Lower leg skin (tissue), 4 donors: ENCODE data around the gene KLC4. TPM values are rescaled to one million over a fixed set of nuclear protein-coding genes. Genes with fewer than 3 reads are reported as not detected.

Experiments used
- DNase-seq, 2 donors: peaks; one replicate each; pipeline ENCODE4 v3.0.0-alpha.2; 2019; ENCODE audit warnings: low spot score in 2 of 2
- H3K4me3 ChIP-seq: fragments of 200-600 bp; sonication (generic); 2 replicates; pipeline ENCODE4 v1.5.1; 2017; ENCODE audit warnings: mild to moderate bottlenecking, low read depth; ENCODE audit not compliant: poor library complexity, severe bottlenecking
- CTCF ChIP-seq, 3 donors: fragments of 450-650 bp; IDR thresholded peaks; one replicate each; pipeline ENCODE4 v1.5.1; 2016; ENCODE audit warnings: antibody characterized with exemption in 3 of 3, mild to moderate bottlenecking in 3 of 3, moderate library complexity in 2 of 3
- POLR2A ChIP-seq, 2 donors: fragments of 450-650 bp; IDR thresholded peaks; one replicate each; pipeline ENCODE4 v1.6.1; 2016 to 2017; ENCODE audit warnings: antibody characterized with exemption in 2 of 2, mild to moderate bottlenecking in 1 of 2, moderate library complexity in 1 of 2
- WGBS, 2 donors: methylation state at CpG; one replicate each; pipeline ENCODE4 v1.1.5; 2018; 5-methylcytosine and 5-hydroxymethylcytosine counted together
- intact Hi-C: fragments of 100-400 bp; cut with DNase I; formaldehyde crosslinking; loops from one replicate; pipeline ENCODE4 v1.15.0; 2023; ENCODE audit warnings: low total_unique reads
- total RNA-seq, 4 donors: library from RNA; depleted of rRNA; stranded (reverse); fragments of >200 nt; gene quantifications; one replicate each; pipeline ENCODE4 v1.1.0, GENCODE V29; 2016

The KLC4 gene
- total RNA-seq, 4 donors from 2014 or later: 18.0 to 25.7 (median 21.3) TPM

- 51 to 59% methylated on average over 5 of the region's 5 CpGs for WGBS, 2 donors
- no peak for DNase-seq
- TF ChIP-seq POLR2A (IDR thresholded peaks at IDR 0.05) (no peak), CTCF (IDR thresholded peaks at IDR 0.05) (no peak)
- intact Hi-C loops: no loop called here
- H3K4me3 ChIP-seq: no peak overlapping the region
Measured at GRCh38 chr6:43020847-43021246, 38.6 kb upstream of the KLC4 start.

DNA sequence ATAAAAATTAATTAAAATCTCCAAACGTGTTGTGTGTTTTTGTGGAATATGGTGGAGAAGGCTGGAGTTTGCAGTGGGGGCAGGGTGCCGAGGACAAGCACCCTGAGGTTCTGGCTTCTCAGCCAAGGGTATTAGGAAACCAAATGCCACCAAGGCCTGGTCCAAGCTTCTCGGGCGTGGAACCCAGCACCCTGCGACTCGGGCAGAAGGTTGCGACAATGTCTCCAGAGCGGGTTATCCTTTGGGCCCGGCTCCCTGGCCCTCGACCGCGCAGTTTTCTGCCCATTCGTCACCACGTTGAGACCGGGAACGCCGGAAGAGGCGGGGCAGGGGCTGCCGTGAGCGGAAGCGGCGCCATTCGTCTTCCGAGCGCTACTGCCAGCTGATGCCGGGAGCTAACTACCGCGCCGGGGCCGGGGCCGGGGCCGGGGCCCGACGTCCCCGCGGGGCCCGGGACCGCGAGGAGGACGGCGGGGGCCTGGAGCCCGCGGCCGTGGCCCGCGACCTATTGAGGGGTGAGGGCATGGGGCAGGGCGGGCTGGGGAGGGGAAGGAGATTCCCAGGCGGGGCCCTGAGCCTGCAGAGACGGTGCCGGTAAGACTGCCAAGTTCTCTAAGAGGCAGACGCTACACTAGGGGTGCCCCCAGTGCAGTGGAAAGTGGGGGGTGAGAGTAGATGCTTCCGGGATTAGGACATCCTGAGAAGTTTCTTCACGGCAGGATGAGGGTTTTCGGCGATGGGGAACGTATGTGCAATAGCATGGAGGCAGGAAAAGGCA is 38.0 kb upstream of the KLC4 start, which contains the start of gene RRP36:
Gene RRP36, plus strand, starts transcription at position 354 of the 778 bp plus-strand sequence. Its CDS starts 32 bp downstream, at position 386.
- DNase-seq: peak; percentile 65 to 94
- WGBS, 2 donors: 0 to 1% methylated on average over 16 to 19 of the region's 56 CpGs
- peak within 1 kb of the TSS; percentile 80 for H3K4me3 ChIP-seq
- intact Hi-C loops: no loop called here
- TF ChIP-seq CTCF (IDR thresholded peaks at IDR 0.05): no peak
- TF ChIP-seq POLR2A (IDR thresholded peaks at IDR 0.05): no peak

GRCh38 chr6:43024436-43024835 is 35.0 kb upstream of the KLC4 start:
- DNase-seq: no peak
- TF ChIP-seq POLR2A (IDR thresholded peaks at IDR 0.05): no peak
- no peak for TF ChIP-seq CTCF (IDR thresholded peaks at IDR 0.05)
- H3K4me3 ChIP-seq: no peak overlapping the region
- 66 to 92% methylated on average over 2 of the region's 2 CpGs for WGBS, 2 donors
- intact Hi-C loops: no loop called here

DNA sequence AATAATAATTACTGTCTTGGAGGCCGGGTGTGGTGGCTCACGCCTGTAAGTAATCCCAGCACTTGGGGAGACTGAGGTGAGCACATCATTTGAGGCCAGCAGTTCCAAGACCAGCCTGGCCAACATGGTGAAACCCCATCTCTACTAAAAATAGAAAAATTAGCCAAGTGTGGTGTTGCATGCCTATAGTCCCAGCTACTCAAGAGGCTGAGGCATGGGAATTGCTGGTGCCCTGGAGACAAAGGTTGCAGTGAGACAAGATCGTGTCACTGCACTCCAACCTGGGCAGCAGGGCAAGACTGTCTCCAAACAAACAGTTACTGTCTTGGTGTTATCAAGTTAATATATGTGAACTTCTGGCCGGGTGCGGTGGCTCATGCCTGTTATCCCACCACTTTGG is 33.1 kb upstream of the KLC4 start:
- H3K4me3 ChIP-seq: no peak overlapping the region
- 92 to 96% methylated on average over 5 of the region's 5 CpGs for WGBS, 2 donors
- TF ChIP-seq POLR2A (IDR thresholded peaks at IDR 0.05): no peak
- no peak for TF ChIP-seq CTCF (IDR thresholded peaks at IDR 0.05)
- intact Hi-C loops: no loop called here
- DNase-seq: no peak

- TF ChIP-seq CTCF (IDR thresholded peaks at IDR 0.05): no peak
- no peak for TF ChIP-seq POLR2A (IDR thresholded peaks at IDR 0.05)
- H3K4me3 ChIP-seq: no peak overlapping the region
- DNase-seq: no peak
- 91 to 92% methylated on average over 9 of the region's 9 CpGs for WGBS, 2 donors
- intact Hi-C loops: no loop called here
Measured at GRCh38 chr6:43029120-43029519, 30.3 kb upstream of the KLC4 start.
